ENCODE data around the gene GARS1. TPM values are rescaled to one million over a fixed set of nuclear protein-coding genes. Genes with fewer than 3 reads are reported as not detected.

The GARS1 gene
- total and polyA plus RNA-seq, 4 donors: 43.3 to 73.6 (median 67.8) TPM

DNA sequence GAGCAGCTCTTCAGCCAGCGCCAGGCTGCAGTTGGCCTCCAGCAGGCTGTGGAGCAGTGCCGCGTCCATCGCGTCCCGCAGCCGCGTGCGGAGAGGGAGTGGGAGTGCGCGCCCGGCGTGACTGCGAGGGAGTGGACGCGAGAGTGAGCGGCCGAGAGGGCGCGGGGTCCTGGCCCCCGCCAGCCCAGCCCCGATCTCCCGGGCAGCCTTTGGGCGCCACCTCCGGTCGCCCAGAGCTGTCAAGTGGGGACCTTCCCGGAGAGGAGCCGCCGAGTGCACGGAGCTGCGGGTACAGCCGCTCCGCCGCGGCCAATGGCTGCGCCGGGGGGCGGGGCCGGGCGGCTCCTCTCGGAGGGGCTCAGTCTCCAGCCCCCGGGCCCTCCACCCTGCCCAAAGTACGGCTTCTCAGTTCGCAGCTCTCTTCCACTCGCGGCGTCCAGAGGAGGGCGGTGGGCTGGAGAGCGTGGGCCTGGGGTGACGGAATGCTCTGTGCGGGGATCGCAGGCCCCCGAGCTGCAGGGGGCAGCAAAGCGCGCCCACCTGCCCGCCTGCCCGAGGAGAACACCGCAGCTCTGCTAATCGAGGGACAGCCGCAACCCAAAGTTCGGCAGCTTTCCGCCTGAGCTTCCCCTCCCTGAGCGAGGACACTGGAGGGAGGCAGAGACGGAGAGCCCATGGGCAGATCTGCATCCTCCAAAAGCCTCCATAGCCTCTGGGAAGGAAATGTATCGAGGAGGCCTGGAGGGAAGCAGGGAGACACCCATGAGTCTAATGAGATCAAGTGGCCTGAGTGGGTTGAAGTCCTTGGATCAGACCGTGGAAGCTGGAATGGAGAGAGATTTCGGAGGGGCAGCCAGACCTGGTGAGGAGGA is 87.8 kb downstream of the GARS1 start, which contains the start of gene CRHR2:
CRHR2 (minus strand) TSS at position 245 of the 872 bp plus-strand sequence; CDS start at position 69, 176 bp downstream.
- Histone ChIP-seq H3K4me3 (ENCODE audit: low read depth in 1 of 3, low read length in 3 of 3) (peak within 1 kb of the TSS in 1 of 3 donors; percentile 28), H3K27me3 (ENCODE audit: control insufficient read depth in 4 of 4, insufficient read depth in 4 of 4, low read length in 3 of 4) (peaks cover 3 to 13% (median 5%) of the 10 kb centered on the region in 4 donors), H3K9me3 (ENCODE audit: control insufficient read depth in 4 of 4, low read length in 3 of 4) (no peaks in the 10 kb centered on the region), H3K27ac (ENCODE audit: low read depth in 1 of 2, low read length in 2 of 2) (no peak within 1 kb of the TSS), H3K9ac (ENCODE audit: low read depth in 1 of 2, low read length in 2 of 2) (no peak within 1 kb of the TSS), H3K4me1 (ENCODE audit: control insufficient read depth in 4 of 4, insufficient read depth in 4 of 4, low read length in 3 of 4) (peaks cover 5 to 10% (median 8%) of the 10 kb centered on the region in 4 donors), H3K36me3 (ENCODE audit: control insufficient read depth in 4 of 4, insufficient read depth in 3 of 4, low read depth in 1 of 4, low read length in 3 of 4) (no peaks in the 10 kb centered on the region)
- TF ChIP-seq, protein P1, sequence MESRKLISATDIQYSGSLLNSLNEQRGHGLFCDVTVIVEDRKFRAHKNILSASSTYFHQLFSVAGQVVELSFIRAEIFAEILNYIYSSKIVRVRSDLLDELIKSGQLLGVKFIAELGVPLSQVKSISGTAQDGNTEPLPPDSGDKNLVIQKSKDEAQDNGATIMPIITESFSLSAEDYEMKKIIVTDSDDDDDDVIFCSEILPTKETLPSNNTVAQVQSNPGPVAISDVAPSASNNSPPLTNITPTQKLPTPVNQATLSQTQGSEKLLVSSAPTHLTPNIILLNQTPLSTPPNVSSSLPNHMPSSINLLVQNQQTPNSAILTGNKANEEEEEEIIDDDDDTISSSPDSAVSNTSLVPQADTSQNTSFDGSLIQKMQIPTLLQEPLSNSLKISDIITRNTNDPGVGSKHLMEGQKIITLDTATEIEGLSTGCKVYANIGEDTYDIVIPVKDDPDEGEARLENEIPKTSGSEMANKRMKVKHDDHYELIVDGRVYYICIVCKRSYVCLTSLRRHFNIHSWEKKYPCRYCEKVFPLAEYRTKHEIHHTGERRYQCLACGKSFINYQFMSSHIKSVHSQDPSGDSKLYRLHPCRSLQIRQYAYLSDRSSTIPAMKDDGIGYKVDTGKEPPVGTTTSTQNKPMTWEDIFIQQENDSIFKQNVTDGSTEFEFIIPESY (IDR thresholded peaks at IDR 0.05): no peak
- TF ChIP-seq RAD21 (IDR thresholded peaks at IDR 0.05) (no peak), SP1 (IDR thresholded peaks at IDR 0.05) (no peak), MAX (IDR thresholded peaks at IDR 0.05) (no peak), YY1 (IDR thresholded peaks at IDR 0.05) (no peak), FOXA2 (IDR thresholded peaks at IDR 0.05) (no peak), JUND (IDR thresholded peaks at IDR 0.05) (no peak), NR2F2 (IDR thresholded peaks at IDR 0.05) (no peak), FOXA1 (IDR thresholded peaks at IDR 0.05) (no peak), TAF1 (conservative IDR thresholded peaks at IDR 0.05) (no peak), HNF4G (IDR thresholded peaks at IDR 0.05) (no peak)
- DNase-seq (ENCODE audit: low spot score): no peak
- 9% methylated on average over 67 of the region's 67 CpGs for WGBS

DNA sequence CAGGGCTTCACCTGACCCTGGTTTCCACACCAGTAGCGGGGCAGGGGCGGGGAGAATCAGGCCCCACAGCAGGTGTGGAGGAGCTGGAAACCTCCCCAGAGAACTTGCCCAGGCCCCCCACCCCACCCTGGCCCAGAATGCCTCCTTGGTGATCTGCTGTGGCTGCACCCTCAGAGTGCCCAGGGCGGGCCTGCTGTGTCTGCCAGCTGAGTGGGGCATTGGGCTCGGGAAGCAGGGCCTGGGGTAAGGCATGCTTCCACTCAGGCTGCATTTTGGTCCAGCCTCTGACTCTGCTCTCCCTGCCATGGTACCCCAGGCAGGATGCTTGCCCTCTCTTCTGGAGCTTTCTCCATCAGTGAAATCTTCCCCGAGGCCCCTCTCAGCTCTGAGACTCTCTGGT is 88.6 kb downstream of the GARS1 start:
- Histone ChIP-seq H3K36me3 (ENCODE audit: control insufficient read depth in 4 of 4, insufficient read depth in 3 of 4, low read depth in 1 of 4, low read length in 3 of 4) (no peaks in the 10 kb centered on the region), H3K4me1 (ENCODE audit: control insufficient read depth in 4 of 4, insufficient read depth in 4 of 4, low read length in 3 of 4) (peaks cover 5 to 10% (median 8%) of the 10 kb centered on the region in 4 donors), H3K9ac (ENCODE audit: low read depth in 1 of 2, low read length in 2 of 2) (no peak overlapping the region), H3K4me3 (ENCODE audit: low read depth in 1 of 3, low read length in 3 of 3) (no peak overlapping the region), H3K9me3 (ENCODE audit: control insufficient read depth in 4 of 4, low read length in 3 of 4) (no peaks in the 10 kb centered on the region), H3K27ac (ENCODE audit: low read depth in 1 of 2, low read length in 2 of 2) (no peak overlapping the region), H3K27me3 (ENCODE audit: control insufficient read depth in 4 of 4, insufficient read depth in 4 of 4, low read length in 3 of 4) (peaks cover 3 to 13% (median 5%) of the 10 kb centered on the region in 4 donors)
- 88% methylated on average over 5 of the region's 5 CpGs for WGBS
- DNase-seq (ENCODE audit: low spot score): no peak
- TF ChIP-seq, protein P2, sequence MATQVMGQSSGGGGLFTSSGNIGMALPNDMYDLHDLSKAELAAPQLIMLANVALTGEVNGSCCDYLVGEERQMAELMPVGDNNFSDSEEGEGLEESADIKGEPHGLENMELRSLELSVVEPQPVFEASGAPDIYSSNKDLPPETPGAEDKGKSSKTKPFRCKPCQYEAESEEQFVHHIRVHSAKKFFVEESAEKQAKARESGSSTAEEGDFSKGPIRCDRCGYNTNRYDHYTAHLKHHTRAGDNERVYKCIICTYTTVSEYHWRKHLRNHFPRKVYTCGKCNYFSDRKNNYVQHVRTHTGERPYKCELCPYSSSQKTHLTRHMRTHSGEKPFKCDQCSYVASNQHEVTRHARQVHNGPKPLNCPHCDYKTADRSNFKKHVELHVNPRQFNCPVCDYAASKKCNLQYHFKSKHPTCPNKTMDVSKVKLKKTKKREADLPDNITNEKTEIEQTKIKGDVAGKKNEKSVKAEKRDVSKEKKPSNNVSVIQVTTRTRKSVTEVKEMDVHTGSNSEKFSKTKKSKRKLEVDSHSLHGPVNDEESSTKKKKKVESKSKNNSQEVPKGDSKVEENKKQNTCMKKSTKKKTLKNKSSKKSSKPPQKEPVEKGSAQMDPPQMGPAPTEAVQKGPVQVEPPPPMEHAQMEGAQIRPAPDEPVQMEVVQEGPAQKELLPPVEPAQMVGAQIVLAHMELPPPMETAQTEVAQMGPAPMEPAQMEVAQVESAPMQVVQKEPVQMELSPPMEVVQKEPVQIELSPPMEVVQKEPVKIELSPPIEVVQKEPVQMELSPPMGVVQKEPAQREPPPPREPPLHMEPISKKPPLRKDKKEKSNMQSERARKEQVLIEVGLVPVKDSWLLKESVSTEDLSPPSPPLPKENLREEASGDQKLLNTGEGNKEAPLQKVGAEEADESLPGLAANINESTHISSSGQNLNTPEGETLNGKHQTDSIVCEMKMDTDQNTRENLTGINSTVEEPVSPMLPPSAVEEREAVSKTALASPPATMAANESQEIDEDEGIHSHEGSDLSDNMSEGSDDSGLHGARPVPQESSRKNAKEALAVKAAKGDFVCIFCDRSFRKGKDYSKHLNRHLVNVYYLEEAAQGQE (IDR thresholded peaks at IDR 0.05): no peak
- no peak for TF ChIP-seq FOXA1 (IDR thresholded peaks at IDR 0.05)
- no peak for TF ChIP-seq HNF4A (conservative IDR thresholded peaks at IDR 0.05)
- TF ChIP-seq GABPA (IDR thresholded peaks at IDR 0.05 in 1 of 2, conservative IDR thresholded peaks at IDR 0.05 in 1 of 2): no peak
- TF ChIP-seq, protein P1 (IDR thresholded peaks at IDR 0.05): no peak
- TF ChIP-seq FOXA2 (IDR thresholded peaks at IDR 0.05): no peak
- TF ChIP-seq RXRA (IDR thresholded peaks at IDR 0.05): no peak
- no peak for TF ChIP-seq SP1 (IDR thresholded peaks at IDR 0.05)
- TF ChIP-seq, protein P3, sequence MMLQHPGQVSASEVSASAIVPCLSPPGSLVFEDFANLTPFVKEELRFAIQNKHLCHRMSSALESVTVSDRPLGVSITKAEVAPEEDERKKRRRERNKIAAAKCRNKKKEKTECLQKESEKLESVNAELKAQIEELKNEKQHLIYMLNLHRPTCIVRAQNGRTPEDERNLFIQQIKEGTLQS (IDR thresholded peaks at IDR 0.05): no peak
- TF ChIP-seq NR2F2 (IDR thresholded peaks at IDR 0.05): no peak
- no peak for TF ChIP-seq HNF4G (IDR thresholded peaks at IDR 0.05)
- no peak for TF ChIP-seq TAF1 (conservative IDR thresholded peaks at IDR 0.05)
- TF ChIP-seq MAX (IDR thresholded peaks at IDR 0.05): no peak
- no peak for TF ChIP-seq EGR1 (IDR thresholded peaks at IDR 0.05; ENCODE audit: low read depth in 2 of 2)
- TF ChIP-seq YY1 (IDR thresholded peaks at IDR 0.05): no peak
- no peak for TF ChIP-seq JUND (IDR thresholded peaks at IDR 0.05)
- TF ChIP-seq, protein P4, sequence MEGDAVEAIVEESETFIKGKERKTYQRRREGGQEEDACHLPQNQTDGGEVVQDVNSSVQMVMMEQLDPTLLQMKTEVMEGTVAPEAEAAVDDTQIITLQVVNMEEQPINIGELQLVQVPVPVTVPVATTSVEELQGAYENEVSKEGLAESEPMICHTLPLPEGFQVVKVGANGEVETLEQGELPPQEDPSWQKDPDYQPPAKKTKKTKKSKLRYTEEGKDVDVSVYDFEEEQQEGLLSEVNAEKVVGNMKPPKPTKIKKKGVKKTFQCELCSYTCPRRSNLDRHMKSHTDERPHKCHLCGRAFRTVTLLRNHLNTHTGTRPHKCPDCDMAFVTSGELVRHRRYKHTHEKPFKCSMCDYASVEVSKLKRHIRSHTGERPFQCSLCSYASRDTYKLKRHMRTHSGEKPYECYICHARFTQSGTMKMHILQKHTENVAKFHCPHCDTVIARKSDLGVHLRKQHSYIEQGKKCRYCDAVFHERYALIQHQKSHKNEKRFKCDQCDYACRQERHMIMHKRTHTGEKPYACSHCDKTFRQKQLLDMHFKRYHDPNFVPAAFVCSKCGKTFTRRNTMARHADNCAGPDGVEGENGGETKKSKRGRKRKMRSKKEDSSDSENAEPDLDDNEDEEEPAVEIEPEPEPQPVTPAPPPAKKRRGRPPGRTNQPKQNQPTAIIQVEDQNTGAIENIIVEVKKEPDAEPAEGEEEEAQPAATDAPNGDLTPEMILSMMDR (IDR thresholded peaks at IDR 0.05; ENCODE audit: low read depth, low read length, missing input control): no peak
- TF ChIP-seq RAD21 (IDR thresholded peaks at IDR 0.05): no peak
